ENCODE results near the gene ADCY10.
"Not testable (repeated sequence)": the region's sequence is repeated elsewhere in the genome, so short reads cannot be mapped to it uniquely, and the experiment has no call there.

The ADCY10 gene

GRCh38 chr1:167860231-167860923 is 53.6 kb downstream of the ADCY10 start:
- no peak for DNase-seq (ENCODE audit: low spot score)

GRCh38 chr1:167856711-167857418 is 57.1 kb downstream of the ADCY10 start:
- no peak for DNase-seq (ENCODE audit: low spot score)

GRCh38 chr1:167854184-167854583 is 59.8 kb downstream of the ADCY10 start:
- no peak for DNase-seq (ENCODE audit: low spot score)

GRCh38 chr1:167849666-167850065 is 64.3 kb downstream of the ADCY10 start:
- DNase-seq (ENCODE audit: low spot score): no peak

- DNase-seq (ENCODE audit: low spot score): no peak
Measured at GRCh38 chr1:167842872-167843271, 71.1 kb downstream of the ADCY10 start.

- no peak for DNase-seq (ENCODE audit: low spot score)
Measured at GRCh38 chr1:167841530-167841929, 72.4 kb downstream of the ADCY10 start.

- DNase-seq (ENCODE audit: low spot score): no peak
Measured at GRCh38 chr1:167839009-167839408, 74.9 kb downstream of the ADCY10 start.

GRCh38 chr1:167837326-167837725 is 76.6 kb downstream of the ADCY10 start:
- DNase-seq (ENCODE audit: low spot score): no peak

GRCh38 chr1:167836197-167836596 is 77.7 kb downstream of the ADCY10 start:
- no peak for DNase-seq (ENCODE audit: low spot score)

GRCh38 chr1:167833904-167834303 is 80.0 kb downstream of the ADCY10 start:
- no peak for DNase-seq (ENCODE audit: low spot score)

GRCh38 chr1:167832693-167833092 is 81.2 kb downstream of the ADCY10 start:
- DNase-seq (ENCODE audit: low spot score): no peak

GRCh38 chr1:167830668-167831067 is 83.3 kb downstream of the ADCY10 start:
- not testable (repeated sequence) for DNase-seq (ENCODE audit: low spot score)

- DNase-seq (ENCODE audit: low spot score): no peak
Measured at GRCh38 chr1:167829868-167830267, 84.1 kb downstream of the ADCY10 start.

- no peak for DNase-seq (ENCODE audit: low spot score)
Measured at GRCh38 chr1:167826127-167826526, 87.8 kb downstream of the ADCY10 start.

- DNase-seq (ENCODE audit: low spot score): no peak
Measured at GRCh38 chr1:167825419-167826079, 88.4 kb downstream of the ADCY10 start.

- no peak for DNase-seq (ENCODE audit: low spot score)
Measured at GRCh38 chr1:167824163-167824794, 89.7 kb downstream of the ADCY10 start.

GRCh38 chr1:167821969-167822685 is 91.8 kb downstream of the ADCY10 start:
- DNase-seq (ENCODE audit: low spot score): no peak

GRCh38 chr1:167821356-167821685 is 92.6 kb downstream of the ADCY10 start:
- DNase-seq (ENCODE audit: low spot score): no peak

GRCh38 chr1:167820684-167821355 is 93.1 kb downstream of the ADCY10 start:
- DNase-seq (ENCODE audit: low spot score): no peak

- DNase-seq (ENCODE audit: low spot score): peak; percentile 78
Measured at GRCh38 chr1:167819849-167820683, 93.9 kb downstream of the ADCY10 start.

GRCh38 chr1:167815650-167816049 is 98.3 kb downstream of the ADCY10 start:
- DNase-seq (ENCODE audit: low spot score): no peak
